ENCODE results near the gene TRPC4AP. TPM values are rescaled to one million over a fixed set of nuclear protein-coding genes. Genes with fewer than 3 reads are reported as not detected.

Gene TRPC4AP, protein sequence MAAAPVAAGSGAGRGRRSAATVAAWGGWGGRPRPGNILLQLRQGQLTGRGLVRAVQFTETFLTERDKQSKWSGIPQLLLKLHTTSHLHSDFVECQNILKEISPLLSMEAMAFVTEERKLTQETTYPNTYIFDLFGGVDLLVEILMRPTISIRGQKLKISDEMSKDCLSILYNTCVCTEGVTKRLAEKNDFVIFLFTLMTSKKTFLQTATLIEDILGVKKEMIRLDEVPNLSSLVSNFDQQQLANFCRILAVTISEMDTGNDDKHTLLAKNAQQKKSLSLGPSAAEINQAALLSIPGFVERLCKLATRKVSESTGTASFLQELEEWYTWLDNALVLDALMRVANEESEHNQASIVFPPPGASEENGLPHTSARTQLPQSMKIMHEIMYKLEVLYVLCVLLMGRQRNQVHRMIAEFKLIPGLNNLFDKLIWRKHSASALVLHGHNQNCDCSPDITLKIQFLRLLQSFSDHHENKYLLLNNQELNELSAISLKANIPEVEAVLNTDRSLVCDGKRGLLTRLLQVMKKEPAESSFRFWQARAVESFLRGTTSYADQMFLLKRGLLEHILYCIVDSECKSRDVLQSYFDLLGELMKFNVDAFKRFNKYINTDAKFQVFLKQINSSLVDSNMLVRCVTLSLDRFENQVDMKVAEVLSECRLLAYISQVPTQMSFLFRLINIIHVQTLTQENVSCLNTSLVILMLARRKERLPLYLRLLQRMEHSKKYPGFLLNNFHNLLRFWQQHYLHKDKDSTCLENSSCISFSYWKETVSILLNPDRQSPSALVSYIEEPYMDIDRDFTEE
- total RNA-seq = 72.3 and 75.2 TPM in 2 replicates

DNA sequence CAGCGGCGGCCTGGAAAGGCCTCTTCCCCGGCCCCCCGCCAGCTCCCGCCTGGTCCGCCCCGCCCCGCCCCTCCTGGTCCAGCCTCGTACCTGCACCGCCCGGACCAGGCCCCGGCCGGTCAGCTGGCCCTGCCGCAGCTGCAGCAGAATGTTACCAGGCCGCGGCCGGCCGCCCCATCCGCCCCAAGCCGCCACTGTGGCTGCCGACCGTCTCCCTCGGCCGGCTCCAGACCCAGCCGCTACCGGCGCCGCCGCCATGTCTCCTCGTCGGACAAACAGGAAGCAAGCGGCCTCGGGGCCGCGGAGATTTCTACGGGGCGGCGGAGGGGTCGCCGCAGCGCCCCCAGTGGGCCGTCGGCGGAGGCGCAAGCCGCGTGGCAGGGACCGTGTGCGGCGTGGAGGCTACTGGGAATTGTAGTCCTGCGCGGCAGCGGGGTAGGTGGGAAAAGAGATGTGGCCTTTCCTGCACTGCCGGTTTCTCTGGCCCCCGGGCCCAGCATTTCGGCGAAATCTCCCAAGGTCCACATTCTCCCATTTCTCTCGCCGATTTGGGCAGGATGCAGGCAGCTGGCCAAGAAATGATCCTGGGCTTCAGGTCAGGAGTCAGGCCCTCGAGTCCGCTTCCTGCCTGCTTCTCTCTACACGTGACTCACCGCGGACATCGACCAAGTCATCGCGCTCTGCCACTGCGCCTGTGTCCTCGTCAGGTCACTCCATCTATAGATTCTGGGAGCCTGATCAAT lies at the start of gene TRPC4AP:
Gene TRPC4AP, minus strand, starts transcription at position 284 of the 743 bp plus-strand sequence. Its CDS starts 26 bp downstream, at position 258.

DNA sequence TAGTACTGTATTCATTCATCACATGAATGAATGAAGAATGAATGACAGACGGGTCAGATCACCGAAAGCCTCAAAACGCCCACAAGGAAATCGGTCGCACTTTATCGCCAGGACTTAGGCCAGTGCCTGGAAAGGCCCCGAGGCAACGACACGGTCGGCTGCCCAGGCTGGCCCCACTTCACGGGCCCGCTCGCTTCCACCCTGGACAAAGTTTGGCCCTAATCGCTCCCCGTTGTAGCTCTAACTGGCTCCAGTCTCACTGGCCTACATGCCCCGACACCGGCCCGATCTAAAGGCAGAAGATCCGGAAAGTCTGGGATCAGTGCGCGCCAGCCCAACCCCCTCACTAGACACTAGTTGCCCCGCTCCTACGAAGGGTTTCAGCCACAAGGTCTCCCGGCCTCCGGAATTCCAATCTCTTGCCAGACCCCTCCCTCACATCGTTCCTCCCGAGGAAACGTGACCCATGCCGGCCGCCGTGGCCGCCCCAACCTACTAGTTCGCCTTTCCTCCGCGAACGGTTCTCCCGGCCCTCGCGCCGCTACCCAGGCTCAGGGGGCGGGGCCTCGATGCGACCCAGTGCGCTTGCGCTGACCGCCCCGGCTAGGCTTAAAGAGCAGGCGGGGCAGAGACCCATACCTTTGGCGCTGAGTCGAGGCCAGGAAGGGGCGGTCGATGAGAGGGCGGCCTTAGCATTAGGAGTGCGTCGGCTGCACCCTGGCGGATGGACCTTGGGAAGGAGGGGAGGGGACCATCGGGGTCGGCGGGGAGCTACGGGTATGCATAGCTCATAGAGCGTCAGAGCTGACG lies 137.2 kb downstream of the TRPC4AP start, which contains the start of the genes GSS and MYH7B:
Gene GSS, minus strand, starts transcription at position 576 of the 810 bp plus-strand sequence. CDS start 3,954 bp downstream, outside the sequence.
Gene MYH7B, plus strand, starts transcription at position 638 of the 810 bp plus-strand sequence. CDS start 22,138 bp downstream, outside the sequence.

Other genes starting within 250 kb of the TRPC4AP start
- gene GGT7, start 220.0 kb downstream of the TRPC4AP start, total RNA-seq = 7.1 and 9.6 TPM in 2 replicates
- gene ACSS2, start 216.2 kb downstream of the TRPC4AP start, total RNA-seq = 108 and 116 TPM in 2 replicates
- gene GSS, start 137.0 kb downstream of the TRPC4AP start, total RNA-seq = 68.9 and 74.2 TPM in 2 replicates
- under 0.01 and 0.15 TPM in 2 replicates for gene MYH7B, start 136.9 kb downstream of the TRPC4AP start, total RNA-seq
- gene EDEM2, start 54.5 kb upstream of the TRPC4AP start, total RNA-seq = 28.1 and 28.7 TPM in 2 replicates
- 32.9 and 34.0 TPM in 2 replicates for gene PROCR, start 79.3 kb upstream of the TRPC4AP start, total RNA-seq
- 0.15 and 0.17 TPM in 2 replicates for gene MMP24, start 133.9 kb upstream of the TRPC4AP start, total RNA-seq
- gene MMP24OS, start 185.3 kb upstream of the TRPC4AP start, total RNA-seq = 32.8 and 35.5 TPM in 2 replicates
- gene EIF6, start 192.0 kb upstream of the TRPC4AP start, total RNA-seq = 238 and 258 TPM in 2 replicates
- gene FAM83C, start 199.6 kb upstream of the TRPC4AP start, total RNA-seq = under 0.01 TPM in 1 of 2 replicates, not detected in the other

Measured in bronchus fibroblast of lung (primary cell).